Trophoblast cell (in vitro differentiated cells and primary cell): ENCODE results near the gene DYSF.

Experiments used
- DNase-seq, 2 donors: peaks; one replicate each; pipeline ENCODE4 v3.0.0-alpha.2; 2016
- H2AFZ ChIP-seq: 2 replicates; pipeline ENCODE4 v1.6.1; 2013; ENCODE audit warnings: low read length, moderate library complexity, mild to moderate bottlenecking; ENCODE audit not compliant: insufficient read depth, poor library complexity
- H2AK5ac ChIP-seq: 2 replicates; pipeline ENCODE4 v1.6.1; 2013; ENCODE audit warnings: mild to moderate bottlenecking, low read length
- H2BK120ac ChIP-seq: 2 replicates; pipeline ENCODE4 v1.6.1; 2013; ENCODE audit warnings: low read length, mild to moderate bottlenecking, moderate library complexity; ENCODE audit not compliant: insufficient read depth, poor library complexity
- H2BK12ac ChIP-seq: 2 replicates; pipeline ENCODE4 v1.6.1; 2013; ENCODE audit warnings: mild to moderate bottlenecking, low read length, moderate library complexity
- H2BK5ac ChIP-seq: 2 replicates; pipeline ENCODE4 v1.6.1; 2013; ENCODE audit warnings: low read length, low read depth, moderate library complexity, mild to moderate bottlenecking; ENCODE audit not compliant: poor library complexity
- H3K14ac ChIP-seq: 2 replicates; pipeline ENCODE4 v1.6.1; 2013; ENCODE audit warnings: mild to moderate bottlenecking, low read length
- H3K18ac ChIP-seq: 2 replicates; pipeline ENCODE4 v1.6.1; 2013; ENCODE audit warnings: mild to moderate bottlenecking, low read length
- H3K23ac ChIP-seq: 2 replicates; pipeline ENCODE4 v1.6.1; 2013; ENCODE audit warnings: low read length
- H3K27ac ChIP-seq: 2 replicates; pipeline ENCODE4 v1.5.1; 2013; ENCODE audit warnings: low read depth, mild to moderate bottlenecking, inconsistent platforms, low read length, moderate library complexity
- H3K27me3 ChIP-seq: 2 replicates; pipeline ENCODE4 v1.6.1; 2013; ENCODE audit warnings: inconsistent platforms, mild to moderate bottlenecking, low read length, moderate library complexity; ENCODE audit not compliant: insufficient read depth
- H3K36me3 ChIP-seq, 2 experiments: 1 replicate in 1 of 2; 2 replicates in 1 of 2; pipeline ENCODE4 v1.6.1; 2013; ENCODE audit warnings: low read length in 2 of 2, mild to moderate bottlenecking in 2 of 2, moderate library complexity in 1 of 2; ENCODE audit not compliant: insufficient read depth in 2 of 2, control insufficient read depth in 1 of 2
- H3K4ac ChIP-seq: 2 replicates; pipeline ENCODE4 v1.6.1; 2013; ENCODE audit warnings: low read depth, mild to moderate bottlenecking, low read length, moderate library complexity
- H3K4me1 ChIP-seq, 2 experiments: 1 replicate in 1 of 2; 2 replicates in 1 of 2; pipeline ENCODE4 v1.6.1; 2013; ENCODE audit warnings: low read length in 2 of 2, mild to moderate bottlenecking in 2 of 2, moderate library complexity in 1 of 2; ENCODE audit not compliant: insufficient read depth in 2 of 2, control insufficient read depth in 1 of 2
- H3K4me2 ChIP-seq: 2 replicates; pipeline ENCODE4 v1.6.1; 2013; ENCODE audit warnings: inconsistent platforms, mild to moderate bottlenecking, low read length, moderate library complexity
- H3K4me3 ChIP-seq: 2 replicates; pipeline ENCODE4 v1.5.1; 2013; ENCODE audit warnings: mild to moderate bottlenecking, low read depth, low read length, inconsistent platforms
- H3K79me1 ChIP-seq: one replicate; pipeline ENCODE4 v1.6.1; 2013; ENCODE audit warnings: low read length
- H3K79me2 ChIP-seq: 2 replicates; pipeline ENCODE4 v1.6.1; 2013; ENCODE audit warnings: low read length, mild to moderate bottlenecking; ENCODE audit not compliant: control insufficient read depth, insufficient read depth, poor library complexity
- H3K9ac ChIP-seq: 2 replicates; pipeline ENCODE4 v1.6.1; 2013; ENCODE audit warnings: mild to moderate bottlenecking, low read length
- H3K9me3 ChIP-seq: 2 replicates; pipeline ENCODE4 v1.6.1; 2013; ENCODE audit warnings: low read depth, mild to moderate bottlenecking, control low read depth, inconsistent platforms, low read length; ENCODE audit not compliant: insufficient read depth
- H4K12ac ChIP-seq: 2 replicates; pipeline ENCODE4 v1.6.1; 2013; ENCODE audit warnings: low read depth, mild to moderate bottlenecking, low read length, moderate library complexity
- H4K8ac ChIP-seq: 2 replicates; pipeline ENCODE4 v1.6.1; 2013; ENCODE audit warnings: low read depth, mild to moderate bottlenecking, low read length, moderate library complexity
- H4K91ac ChIP-seq: one replicate; pipeline ENCODE4 v1.6.1; 2013; ENCODE audit warnings: low read depth, mild to moderate bottlenecking, low read length, moderate library complexity
- WGBS: extraction: QIAGEN DNeasy Blood & Tissue Kit; methylation state at CpG from one replicate; pipeline ENCODE4 v1.1.7; 2013; ENCODE audit warnings: missing lambda C conversion rate; ENCODE audit not compliant: insufficient read length, insufficient coverage; ENCODE audit errors: extremely low coverage; 5-methylcytosine and 5-hydroxymethylcytosine counted together

DYSF gene

GRCh38 chr2:71498261-71498701, 44.9 kb downstream of the DYSF start:
- H2AFZ ChIP-seq: peak overlapping the region; percentile 1
- H3K14ac ChIP-seq: no peak overlapping the region
- peak; percentile 94 to 98 for DNase-seq
- no peak overlapping the region for H3K4me2 ChIP-seq
- H2AK5ac ChIP-seq: no peak overlapping the region
- peak overlapping the region; percentile 3 for H2BK12ac ChIP-seq
- H2BK120ac ChIP-seq: peak overlapping the region; percentile 2
- H3K27ac ChIP-seq: peak overlapping the region; percentile 61
- H2BK5ac ChIP-seq: peak overlapping the region; percentile 35
- peaks cover 0 to 5% of the 10 kb centered on the region in 2 experiments for H3K36me3 ChIP-seq
- peak overlapping the region; percentile 10 for H4K91ac ChIP-seq
- no peaks in the 10 kb centered on the region for H3K79me2 ChIP-seq
- no peaks in the 10 kb centered on the region for H3K27me3 ChIP-seq
- H3K4me3 ChIP-seq: no peak overlapping the region
- H3K79me1 ChIP-seq: peaks cover 19% of the 10 kb centered on the region
- no peak overlapping the region for H4K12ac ChIP-seq
- H3K4me1 ChIP-seq: peaks cover 17 to 22% of the 10 kb centered on the region in 2 experiments
- H3K4ac ChIP-seq: no peak overlapping the region
- H4K8ac ChIP-seq: no peak overlapping the region
- WGBS: no CpG with 5 or more reads among the region's 5 CpGs
- H3K9ac ChIP-seq: no peak overlapping the region
- no peak overlapping the region for H3K18ac ChIP-seq
- no peaks in the 10 kb centered on the region for H3K9me3 ChIP-seq
- no peak overlapping the region for H3K23ac ChIP-seq

- peaks cover 23 to 28% of the 10 kb centered on the region in 2 experiments for H3K4me1 ChIP-seq
- no peak overlapping the region for H4K12ac ChIP-seq
- peaks cover 21% of the 10 kb centered on the region for H3K79me1 ChIP-seq
- H2BK120ac ChIP-seq: peak overlapping the region; percentile 18
- H3K27me3 ChIP-seq: no peaks in the 10 kb centered on the region
- H3K23ac ChIP-seq: no peak overlapping the region
- peak overlapping the region; percentile 49 for H4K91ac ChIP-seq
- H2BK12ac ChIP-seq: peak overlapping the region; percentile 63
- peaks cover 0 to 2% of the 10 kb centered on the region in 2 experiments for H3K36me3 ChIP-seq
- H2BK5ac ChIP-seq: no peak overlapping the region
- no peaks in the 10 kb centered on the region for H3K9me3 ChIP-seq
- no CpG with 5 or more reads among the region's 5 CpGs for WGBS
- H3K4me3 ChIP-seq: no peak overlapping the region
- no peak overlapping the region for H3K4me2 ChIP-seq
- no peak overlapping the region for H2AFZ ChIP-seq
- H3K79me2 ChIP-seq: no peaks in the 10 kb centered on the region
- H2AK5ac ChIP-seq: peak overlapping the region; percentile 62
- H3K14ac ChIP-seq: no peak overlapping the region
- DNase-seq: no peak
- H3K4ac ChIP-seq: no peak overlapping the region
- no peak overlapping the region for H3K27ac ChIP-seq
- H4K8ac ChIP-seq: no peak overlapping the region
- H3K18ac ChIP-seq: peak overlapping the region; percentile 5
- no peak overlapping the region for H3K9ac ChIP-seq
These were observed 46.3 kb downstream of the DYSF start for GRCh38 chr2:71499691-71500090.

- Histone ChIP-seq H3K23ac (no peak overlapping the region), H3K18ac (peak overlapping the region; percentile 38), H3K27ac (no peak overlapping the region), H3K79me2 (no peaks in the 10 kb centered on the region), H2BK12ac (peak overlapping the region; percentile 63), H3K36me3 (no peaks in the 10 kb centered on the region), H3K4me1 (peaks cover 23 to 28% of the 10 kb centered on the region in 2 experiments), H3K9ac (no peak overlapping the region), H4K8ac (peak overlapping the region; percentile 75), H4K91ac (peak overlapping the region; percentile 49), H3K27me3 (no peaks in the 10 kb centered on the region), H3K9me3 (no peaks in the 10 kb centered on the region), H3K14ac (peak overlapping the region; percentile 39), H3K4ac (peak overlapping the region; percentile 31), H3K4me2 (no peak overlapping the region), H3K4me3 (no peak overlapping the region), H2BK120ac (peak overlapping the region; percentile 78), H2AFZ (peak overlapping the region; percentile 54), H2BK5ac (peak overlapping the region; percentile 3), H2AK5ac (peak overlapping the region; percentile 52), H3K79me1 (peaks cover 20% of the 10 kb centered on the region), H4K12ac (peak overlapping the region; percentile 2)
- WGBS: no CpG with 5 or more reads among the region's 7 CpGs
- DNase-seq: no peak
These were observed 47.2 kb downstream of the DYSF start for GRCh38 chr2:71500426-71501079.

GRCh38 chr2:71502941-71503738, 49.8 kb downstream of the DYSF start:
- Histone ChIP-seq H3K4me1 (peaks cover 25 to 30% of the 10 kb centered on the region in 2 experiments), H2BK5ac (no peak overlapping the region), H4K12ac (peak overlapping the region; percentile 9), H2BK12ac (no peak overlapping the region), H3K23ac (no peak overlapping the region), H3K4me2 (no peak overlapping the region), H3K4me3 (no peak overlapping the region), H4K91ac (peak overlapping the region; percentile 41), H3K79me1 (peaks cover 20% of the 10 kb centered on the region), H3K18ac (peak overlapping the region; percentile 42), H2AFZ (peak overlapping the region; percentile 8), H3K79me2 (no peaks in the 10 kb centered on the region), H2BK120ac (no peak overlapping the region), H3K27ac (no peak overlapping the region), H3K4ac (no peak overlapping the region), H3K27me3 (no peaks in the 10 kb centered on the region), H4K8ac (peak overlapping the region; percentile 5), H2AK5ac (no peak overlapping the region), H3K9me3 (peaks cover 3% of the 10 kb centered on the region), H3K9ac (no peak overlapping the region), H3K36me3 (peaks cover 4 to 5% of the 10 kb centered on the region in 2 experiments), H3K14ac (peak overlapping the region; percentile 52)
- WGBS: no CpG with 5 or more reads among the region's 6 CpGs
- DNase-seq: no peak
